Stimulated activated CD4-positive, alpha-beta T cell treated with anti-CD3 and anti-CD28 coated beads, Interleukin-1b, Interleukin-23, amount 100 ng/mL, for 24 hours (primary cell): Measurements from ENCODE around the gene HNRNPL.
"Not testable (repeated sequence)": the region's sequence is repeated elsewhere in the genome, so short reads cannot be mapped to it uniquely, and the experiment has no call there.

ENCODE experiments used
- DNase-seq, 4 experiments: peaks; one replicate each; pipeline ENCODE4 v3.0.0-alpha.2; 2020; ENCODE audit warnings: low read depth in 4 of 4, low spot score in 1 of 4

Gene HNRNPL

GRCh38 chr19:38849860-38850435 lies at the start of gene HNRNPL:
TSS of gene HNRNPL (minus strand) at chr19:38849986. CDS start at chr19:38849966, 20 bp downstream.
- DNase-seq: peak; percentile 97 to 99 (median 98)

GRCh38 chr19:38898788-38899446 lies 49.1 kb upstream of the HNRNPL start:
- DNase-seq: no peak

- no peak for DNase-seq
Measured at GRCh38 chr19:38894968-38895367, 45.2 kb upstream of the HNRNPL start.

- no peak for DNase-seq
Measured at GRCh38 chr19:38893341-38893771, 43.6 kb upstream of the HNRNPL start.

GRCh38 chr19:38892841-38893240 lies 43.1 kb upstream of the HNRNPL start:
- DNase-seq: no peak

GRCh38 chr19:38891771-38892170 lies 42.0 kb upstream of the HNRNPL start:
- no peak for DNase-seq

GRCh38 chr19:38890686-38891085 lies 40.9 kb upstream of the HNRNPL start:
- DNase-seq: no peak

- no peak for DNase-seq
Measured at GRCh38 chr19:38889803-38890202, 40.0 kb upstream of the HNRNPL start.

GRCh38 chr19:38888876-38889275 lies 39.1 kb upstream of the HNRNPL start:
- DNase-seq: no peak

GRCh38 chr19:38884691-38885090 lies 34.9 kb upstream of the HNRNPL start:
- DNase-seq: not testable (repeated sequence)

- DNase-seq: no peak
Measured at GRCh38 chr19:38883286-38883685, 33.5 kb upstream of the HNRNPL start.

GRCh38 chr19:38880882-38881609 lies 31.3 kb upstream of the HNRNPL start:
- DNase-seq: no peak

GRCh38 chr19:38880076-38880881 lies 30.5 kb upstream of the HNRNPL start:
- DNase-seq: no peak

- DNase-seq: no peak
Measured at GRCh38 chr19:38879400-38879751, 29.6 kb upstream of the HNRNPL start.

GRCh38 chr19:38878575-38879399 lies 29.0 kb upstream of the HNRNPL start:
- DNase-seq: no peak

- peak in 2 of 4 experiments; percentile 56 to 61 for DNase-seq
Measured at GRCh38 chr19:38877781-38878574, 28.2 kb upstream of the HNRNPL start, which contains the start of gene RINL. TSS of gene RINL (minus strand) at chr19:38878275. CDS start at chr19:38876742, 1,533 bp downstream.

GRCh38 chr19:38875656-38876395 lies 26.0 kb upstream of the HNRNPL start:
- no peak for DNase-seq

- DNase-seq: not testable (repeated sequence)
Measured at GRCh38 chr19:38873400-38873799, 23.6 kb upstream of the HNRNPL start.

- no peak for DNase-seq
Measured at GRCh38 chr19:38870612-38871011, 20.8 kb upstream of the HNRNPL start.
